ENCODE results near the gene ARHGAP10. TPM values are rescaled to one million over a fixed set of nuclear protein-coding genes. Genes with fewer than 3 reads are reported as not detected.
"Not testable (repeated sequence)": the region's sequence is repeated elsewhere in the genome, so short reads cannot be mapped to it uniquely, and the experiment has no call there.

The ARHGAP10 gene
- total RNA-seq, 1 donor from 2014 or later, result 1.7 TPM

GRCh38 chr4:148069086-148069894, 337.4 kb downstream of the ARHGAP10 start:
- no peak for DNase-seq

DNA sequence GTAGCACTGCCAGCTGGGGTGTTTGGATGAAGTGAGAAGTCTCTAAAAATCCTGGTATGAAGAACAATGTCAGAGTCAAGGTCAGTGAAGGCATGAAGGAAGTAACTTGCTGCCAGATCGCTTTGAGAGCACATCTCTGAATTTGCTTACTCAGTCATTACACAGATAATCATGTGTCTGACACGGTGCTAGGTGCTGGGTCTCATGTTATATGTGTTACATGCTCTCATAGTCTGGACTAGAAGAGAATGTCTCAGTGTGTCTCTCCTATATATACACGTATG, 337.9 kb downstream of the ARHGAP10 start:
- no peak for DNase-seq

- DNase-seq, result no peak
Observed at GRCh38 chr4:148071009-148071408, 339.1 kb downstream of the ARHGAP10 start.

DNA sequence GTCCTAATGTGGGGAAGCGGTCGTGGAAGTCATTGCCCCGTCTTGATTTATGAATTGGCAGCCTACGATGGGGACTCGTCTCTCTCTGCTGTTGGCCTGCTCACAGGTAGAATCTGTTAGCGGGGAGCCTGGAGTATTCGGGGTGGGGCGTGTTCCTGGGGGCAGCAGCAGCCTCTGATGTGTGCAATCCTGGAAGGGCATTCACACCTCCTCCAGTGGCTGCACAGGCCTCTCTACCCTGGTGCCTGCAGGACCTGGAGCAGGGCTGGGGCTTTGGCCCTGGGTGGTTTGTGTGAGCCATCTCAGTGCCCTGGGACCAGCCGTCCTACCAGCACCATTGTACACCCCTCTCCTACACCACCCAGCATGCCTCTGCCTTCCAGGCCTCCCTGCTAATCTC, 340.9 kb downstream of the ARHGAP10 start:
- DNase-seq, result no peak

DNA sequence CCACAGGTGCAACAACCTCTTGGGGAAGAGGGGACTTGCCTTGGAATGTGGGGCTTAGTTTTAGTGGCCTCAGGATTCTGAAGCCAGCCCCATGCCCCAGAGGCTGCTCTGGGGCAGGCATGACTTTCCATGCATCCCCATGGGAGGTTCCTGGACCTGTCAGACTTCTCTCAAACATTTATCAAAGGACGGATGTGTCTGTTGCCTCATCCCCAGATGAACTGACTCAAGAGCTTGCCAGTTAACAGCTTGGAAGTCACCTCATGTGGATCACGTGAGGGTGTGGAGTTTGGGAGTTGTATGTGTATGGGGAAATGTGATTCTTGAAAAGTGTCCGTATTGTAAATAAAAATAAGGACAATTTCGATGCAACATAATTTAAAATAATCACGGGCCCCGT, 341.5 kb downstream of the ARHGAP10 start:
- no peak for DNase-seq

GRCh38 chr4:148074462-148074861, 342.6 kb downstream of the ARHGAP10 start:
- DNase-seq, result no peak

GRCh38 chr4:148075438-148075837, 343.6 kb downstream of the ARHGAP10 start:
- DNase-seq, result no peak

DNA sequence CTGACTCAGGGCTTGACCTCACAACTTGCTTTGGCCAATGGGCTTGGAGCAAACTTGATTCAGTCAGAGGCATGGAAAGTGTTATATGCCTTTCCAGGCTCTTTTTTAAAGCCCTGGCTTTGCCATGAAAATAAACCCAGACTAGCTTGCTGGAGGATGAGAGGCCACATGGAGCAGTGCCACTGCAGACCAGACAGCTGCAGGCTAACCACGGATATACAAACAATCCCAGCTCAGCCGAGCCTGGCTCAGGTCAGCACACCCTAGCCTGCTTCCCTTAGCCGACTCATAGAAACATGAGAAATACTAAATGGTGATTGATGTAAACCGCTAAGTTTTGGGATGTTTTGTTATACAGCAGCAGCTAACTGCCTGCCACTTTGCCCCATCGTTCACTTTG, 345.1 kb downstream of the ARHGAP10 start:
- no peak for DNase-seq

GRCh38 chr4:148077581-148077980, 345.7 kb downstream of the ARHGAP10 start:
- no peak for DNase-seq

DNA sequence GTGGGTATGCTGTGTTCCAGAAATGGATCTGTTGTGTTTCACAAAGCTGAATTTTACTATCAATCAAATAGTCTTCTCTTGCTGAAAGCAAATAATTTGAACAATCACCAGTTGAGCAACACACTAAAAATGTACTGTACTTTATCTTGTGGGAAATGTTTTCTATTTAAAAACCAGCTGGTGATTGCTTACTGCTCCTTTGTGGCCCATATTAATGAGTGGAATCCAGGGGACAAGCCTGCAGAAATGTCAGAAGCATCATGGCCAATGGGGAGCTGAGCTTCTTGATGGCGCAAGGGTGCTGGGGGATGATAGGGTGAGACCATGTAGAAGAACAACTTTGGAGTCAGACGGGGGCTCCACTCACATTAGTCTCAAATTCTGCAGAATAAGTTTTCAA, 346.2 kb downstream of the ARHGAP10 start:
- no peak for DNase-seq

GRCh38 chr4:148079961-148080360, 348.1 kb downstream of the ARHGAP10 start:
- peak; percentile 36 for DNase-seq

DNA sequence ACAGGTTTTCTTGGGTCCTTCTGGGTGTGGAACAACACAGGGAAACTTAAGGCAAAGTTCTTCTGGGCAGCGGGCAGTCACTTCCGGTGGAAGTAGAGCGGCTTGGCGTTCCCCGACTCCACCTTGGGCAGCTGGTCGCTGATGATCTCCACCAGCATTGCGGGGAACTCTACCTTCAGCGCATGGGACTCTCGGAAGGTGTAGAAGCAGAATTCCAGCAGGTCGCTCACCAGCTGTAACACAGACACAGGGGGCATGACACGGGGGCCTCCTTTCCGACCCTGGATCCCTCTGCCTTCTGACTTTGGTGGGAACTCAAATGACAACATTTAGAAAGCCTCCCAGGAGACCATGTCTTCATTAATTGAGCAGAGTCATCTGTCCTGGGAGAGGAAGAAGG, 349.4 kb downstream of the ARHGAP10 start:
- no peak for DNase-seq

DNA sequence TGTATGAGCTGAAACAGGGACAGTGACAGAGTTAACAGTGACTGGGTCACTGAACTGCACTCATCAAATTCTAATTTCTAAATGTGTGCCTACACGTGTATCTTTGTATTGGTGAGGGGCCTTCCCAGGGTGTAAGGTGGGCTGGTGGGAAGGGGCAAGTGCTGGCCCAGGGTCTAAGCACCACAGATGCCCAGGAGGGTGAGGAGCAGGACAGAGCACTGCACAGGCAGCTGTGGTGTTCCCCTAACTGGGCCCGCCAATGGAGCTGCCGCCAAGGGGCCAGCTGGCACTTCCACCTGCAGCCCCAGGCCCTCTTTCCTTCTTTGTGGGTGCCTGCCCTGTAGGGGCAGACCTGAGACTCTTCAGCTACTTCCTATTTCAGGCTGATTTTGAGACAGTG, 349.9 kb downstream of the ARHGAP10 start:
- no peak for DNase-seq

DNA sequence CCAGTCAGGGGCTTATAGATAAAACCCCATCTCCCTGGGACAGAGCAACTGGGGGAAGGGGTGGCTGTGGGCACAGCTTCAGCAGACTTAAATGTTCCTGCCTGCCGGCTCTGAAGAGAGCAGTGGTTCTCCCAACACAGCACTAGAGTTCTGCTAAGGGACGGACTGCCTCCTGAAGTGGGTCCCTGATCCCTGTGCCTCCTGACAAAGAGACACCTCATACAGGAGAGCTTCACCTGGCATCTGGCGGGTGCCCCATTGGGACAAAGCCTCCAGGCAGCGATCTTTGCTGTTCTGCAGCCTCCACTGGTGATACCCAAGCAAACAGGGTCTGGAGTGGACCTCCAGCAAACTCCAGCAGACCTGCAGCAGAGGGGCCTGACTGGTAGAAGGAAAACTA, 351.2 kb downstream of the ARHGAP10 start:
- not testable (repeated sequence) for DNase-seq

GRCh38 chr4:148089624-148090023, 357.7 kb downstream of the ARHGAP10 start:
- DNase-seq, result no peak

DNA sequence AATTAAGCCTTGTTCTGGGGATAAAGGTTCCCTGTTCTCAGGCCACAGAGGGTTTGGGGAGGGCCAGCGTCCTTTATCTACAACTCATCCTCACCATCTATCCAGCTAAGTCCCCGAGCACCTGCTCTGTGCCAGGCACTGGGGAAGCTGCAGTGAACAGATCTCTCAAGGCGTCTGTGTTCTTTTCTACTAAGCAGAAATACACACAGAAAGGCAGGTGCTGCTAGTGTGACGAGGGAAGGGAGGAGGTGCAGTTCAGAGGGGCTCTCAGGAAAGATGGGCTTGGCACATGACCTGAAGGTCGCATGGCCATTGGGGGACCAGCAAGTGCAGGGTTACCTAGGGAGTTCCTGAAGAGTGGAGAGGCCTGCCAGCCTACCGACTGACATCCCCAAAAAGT, 358.1 kb downstream of the ARHGAP10 start:
- DNase-seq, result no peak

GRCh38 chr4:148090503-148091476, 358.9 kb downstream of the ARHGAP10 start:
- no peak for DNase-seq

DNA sequence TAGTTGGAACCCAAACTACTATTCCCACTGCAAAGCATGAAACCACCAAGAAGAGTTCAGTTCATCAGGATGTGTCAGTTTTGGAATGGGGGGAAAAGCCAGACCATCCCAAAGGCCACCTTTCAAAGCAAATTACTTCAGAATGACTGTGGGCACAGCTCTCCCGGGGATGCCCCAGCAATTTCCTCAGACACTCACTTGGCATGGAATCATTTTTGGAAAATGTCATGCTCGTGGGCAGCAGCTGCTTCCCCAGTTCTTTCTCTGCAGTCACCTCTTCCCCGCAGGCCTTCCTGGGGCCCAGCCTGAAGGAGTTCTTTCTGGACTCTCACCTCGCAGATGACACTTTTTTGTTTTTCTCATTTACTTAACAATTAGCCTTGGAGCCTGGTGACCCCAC, 360.0 kb downstream of the ARHGAP10 start:
- DNase-seq, result no peak

- DNase-seq, result no peak
Observed at GRCh38 chr4:148092316-148093014, 360.6 kb downstream of the ARHGAP10 start.

GRCh38 chr4:148093065-148093464, 361.2 kb downstream of the ARHGAP10 start:
- no peak for DNase-seq

GRCh38 chr4:148094149-148094548, 362.3 kb downstream of the ARHGAP10 start:
- no peak for DNase-seq

GRCh38 chr4:148095346-148095923, 363.5 kb downstream of the ARHGAP10 start:
- no peak for DNase-seq

DNA sequence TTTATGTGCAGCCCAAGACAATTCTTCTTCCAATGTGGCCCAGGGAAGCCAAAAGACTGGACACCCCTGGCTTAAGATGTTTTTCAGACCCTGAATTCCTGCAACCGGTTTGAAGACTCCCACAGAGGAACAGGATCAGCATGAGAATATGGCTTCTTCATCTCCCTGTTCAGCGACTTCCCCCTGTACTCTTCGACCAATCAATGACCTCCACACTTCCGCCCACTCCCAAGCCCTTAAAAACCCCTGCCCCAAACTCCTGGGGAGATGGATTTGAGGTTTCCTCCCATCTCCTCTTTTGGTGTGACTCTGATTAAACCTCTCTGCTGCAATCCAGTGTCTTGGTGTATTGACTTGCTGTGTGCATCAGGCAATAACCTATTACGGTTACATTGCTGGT, 365.9 kb downstream of the ARHGAP10 start:
- no peak for DNase-seq

Data from occipital lobe (tissue), 2 donors.